ENCODE measurements around the gene DKK2. TPM values are rescaled to one million over a fixed set of nuclear protein-coding genes. Genes with fewer than 3 reads are reported as not detected.

The DKK2 gene
- total and polyA plus RNA-seq, 9 of the 15 experiments (the other 6 are each of a cell fraction or from before 2014, with no cell fraction given) = not detected

DNA sequence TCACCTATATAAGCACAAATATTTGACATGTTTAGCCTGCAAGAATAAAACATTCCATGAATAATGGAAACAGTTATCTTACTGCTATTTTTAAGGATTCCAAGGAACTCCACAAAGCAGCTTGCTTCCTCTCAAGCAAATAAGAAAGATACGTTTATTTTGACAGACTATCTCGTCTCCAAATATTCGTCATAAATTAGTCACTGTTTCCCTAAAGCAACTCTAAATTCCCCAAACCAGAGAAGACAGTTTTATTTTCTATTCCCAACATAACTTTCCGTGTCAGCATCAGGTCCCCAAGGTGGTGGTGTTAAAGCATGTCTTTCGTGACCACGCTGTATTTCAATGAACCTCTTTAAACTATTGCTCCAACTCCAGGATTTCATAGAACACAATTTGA lies 24.3 kb upstream of the DKK2 start:
- no peaks in the 10 kb centered on the region for H3K27me3 ChIP-seq (ENCODE audit: control insufficient read depth in 2 of 2, insufficient read depth in 2 of 2, low read length in 2 of 2)
- TF ChIP-seq ARNT (IDR thresholded peaks at IDR 0.05) (no peak), RBFOX2 (IDR thresholded peaks at IDR 0.05; ENCODE audit: low read depth, low read length) (no peak), TCF7L2 (IDR thresholded peaks at IDR 0.05; ENCODE audit: low read depth, low read length) (no peak), CSDE1 (IDR thresholded peaks at IDR 0.05) (no peak), RFX1 (IDR thresholded peaks at IDR 0.05) (no peak), NFRKB (IDR thresholded peaks at IDR 0.05; ENCODE audit: low read depth) (no peak), LEF1 (IDR thresholded peaks at IDR 0.05) (no peak), SP2 (IDR thresholded peaks at IDR 0.05; ENCODE audit: extremely low read depth, low read depth, low read length, poor library complexity, severe bottlenecking) (no peak), ZNF282 (CRISPR knock-in tag; IDR thresholded peaks at IDR 0.05) (no peak), CCAR2 (IDR thresholded peaks at IDR 0.05; ENCODE audit: low read depth, low read length) (no peak), SMARCE1 (IDR thresholded peaks at IDR 0.05) (no peak), CREB1 (IDR thresholded peaks at IDR 0.05) (no peak), CREB1 (CRISPR knock-in tag; IDR thresholded peaks at IDR 0.05) (no peak)
- TF ChIP-seq, protein P1, sequence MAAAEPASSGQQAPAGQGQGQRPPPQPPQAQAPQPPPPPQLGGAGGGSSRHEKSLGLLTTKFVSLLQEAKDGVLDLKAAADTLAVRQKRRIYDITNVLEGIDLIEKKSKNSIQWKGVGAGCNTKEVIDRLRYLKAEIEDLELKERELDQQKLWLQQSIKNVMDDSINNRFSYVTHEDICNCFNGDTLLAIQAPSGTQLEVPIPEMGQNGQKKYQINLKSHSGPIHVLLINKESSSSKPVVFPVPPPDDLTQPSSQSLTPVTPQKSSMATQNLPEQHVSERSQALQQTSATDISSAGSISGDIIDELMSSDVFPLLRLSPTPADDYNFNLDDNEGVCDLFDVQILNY (CRISPR knock-in tag; IDR thresholded peaks at IDR 0.05) = no peak
- TF ChIP-seq, protein P2, sequence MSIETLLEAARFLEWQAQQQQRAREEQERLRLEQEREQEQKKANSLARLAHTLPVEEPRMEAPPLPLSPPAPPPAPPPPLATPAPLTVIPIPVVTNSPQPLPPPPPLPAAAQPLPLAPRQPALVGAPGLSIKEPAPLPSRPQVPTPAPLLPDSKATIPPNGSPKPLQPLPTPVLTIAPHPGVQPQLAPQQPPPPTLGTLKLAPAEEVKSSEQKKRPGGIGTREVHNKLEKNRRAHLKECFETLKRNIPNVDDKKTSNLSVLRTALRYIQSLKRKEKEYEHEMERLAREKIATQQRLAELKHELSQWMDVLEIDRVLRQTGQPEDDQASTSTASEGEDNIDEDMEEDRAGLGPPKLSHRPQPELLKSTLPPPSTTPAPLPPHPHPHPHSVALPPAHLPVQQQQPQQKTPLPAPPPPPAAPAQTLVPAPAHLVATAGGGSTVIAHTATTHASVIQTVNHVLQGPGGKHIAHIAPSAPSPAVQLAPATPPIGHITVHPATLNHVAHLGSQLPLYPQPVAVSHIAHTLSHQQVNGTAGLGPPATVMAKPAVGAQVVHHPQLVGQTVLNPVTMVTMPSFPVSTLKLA (conservative IDR thresholded peaks at IDR 0.05) = no peak
- TF ChIP-seq, protein P3, sequence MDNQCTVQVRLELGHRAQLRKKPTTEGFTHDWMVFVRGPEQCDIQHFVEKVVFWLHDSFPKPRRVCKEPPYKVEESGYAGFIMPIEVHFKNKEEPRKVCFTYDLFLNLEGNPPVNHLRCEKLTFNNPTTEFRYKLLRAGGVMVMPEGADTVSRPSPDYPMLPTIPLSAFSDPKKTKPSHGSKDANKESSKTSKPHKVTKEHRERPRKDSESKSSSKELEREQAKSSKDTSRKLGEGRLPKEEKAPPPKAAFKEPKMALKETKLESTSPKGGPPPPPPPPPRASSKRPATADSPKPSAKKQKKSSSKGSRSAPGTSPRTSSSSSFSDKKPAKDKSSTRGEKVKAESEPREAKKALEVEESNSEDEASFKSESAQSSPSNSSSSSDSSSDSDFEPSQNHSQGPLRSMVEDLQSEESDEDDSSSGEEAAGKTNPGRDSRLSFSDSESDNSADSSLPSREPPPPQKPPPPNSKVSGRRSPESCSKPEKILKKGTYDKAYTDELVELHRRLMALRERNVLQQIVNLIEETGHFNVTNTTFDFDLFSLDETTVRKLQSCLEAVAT (IDR thresholded peaks at IDR 0.05) = no peak
- TF ChIP-seq, protein P4, sequence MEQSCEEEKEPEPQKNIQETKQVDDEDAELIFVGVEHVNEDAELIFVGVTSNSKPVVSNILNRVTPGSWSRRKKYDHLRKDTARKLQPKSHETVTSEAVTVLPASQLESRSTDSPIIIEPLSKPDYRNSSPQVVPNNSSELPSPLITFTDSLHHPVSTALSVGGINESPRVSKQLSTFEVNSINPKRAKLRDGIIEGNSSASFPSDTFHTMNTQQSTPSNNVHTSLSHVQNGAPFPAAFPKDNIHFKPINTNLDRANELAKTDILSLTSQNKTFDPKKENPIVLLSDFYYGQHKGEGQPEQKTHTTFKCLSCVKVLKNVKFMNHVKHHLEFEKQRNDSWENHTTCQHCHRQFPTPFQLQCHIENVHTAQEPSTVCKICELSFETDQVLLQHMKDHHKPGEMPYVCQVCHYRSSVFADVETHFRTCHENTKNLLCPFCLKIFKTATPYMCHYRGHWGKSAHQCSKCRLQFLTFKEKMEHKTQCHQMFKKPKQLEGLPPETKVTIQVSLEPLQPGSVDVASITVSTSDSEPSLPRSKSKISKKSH (CRISPR knock-in tag; IDR thresholded peaks at IDR 0.05) = no peak
- H3K9me1 ChIP-seq (ENCODE audit: control insufficient read depth, insufficient read depth, low read length) = no peaks in the 10 kb centered on the region
- H3K4me3 ChIP-seq = no peak overlapping the region
- no peaks in the 10 kb centered on the region for H3K9me3 ChIP-seq (replicated peaks; ENCODE audit: control insufficient read depth, insufficient read depth, low read depth, low read length)
- in situ Hi-C loops (cut with MboI) (no loop called here), intact Hi-C loops (cut with micrococcal nuclease) (no loop called here)
- H3K9ac ChIP-seq (ENCODE audit: insufficient read depth in 1 of 2, low read depth in 2 of 2, low read length in 2 of 2) = no peak overlapping the region
- FAIRE-seq = no peak
- BruUV-seq (replicated peaks) = no TSS peak
- no peak overlapping the region for H3K4me2 ChIP-seq (ENCODE audit: insufficient read depth, low read length)
- DNase-seq (ENCODE audit: extremely low read depth in 1 of 4, low spot score in 3 of 4) = no peak
- 2% methylated on average over 6 of the region's 6 CpGs for WGBS (ENCODE audit: insufficient coverage, low coverage, missing lambda C conversion rate)
- H4K20me1 ChIP-seq (replicated peaks; ENCODE audit: control insufficient read depth, insufficient read depth, low read length) = no peaks in the 10 kb centered on the region
- no peak overlapping the region for H2AFZ ChIP-seq (ENCODE audit: low read depth, low read length)
- no peaks in the 10 kb centered on the region for H3K79me2 ChIP-seq (ENCODE audit: control insufficient read depth, insufficient read depth, low read length)
- no peaks in the 10 kb centered on the region for H3K36me3 ChIP-seq (ENCODE audit: control insufficient read depth, insufficient read depth, low read length)
- CTCF ChIA-PET (ENCODE audit: low intra/inter-chr PET ratio) = no interaction called here
- ATAC-seq = no peak
- POLR2A ChIA-PET = no interaction called here
- no peaks in the 10 kb centered on the region for H3K4me1 ChIP-seq (replicated peaks in 1 of 2; ENCODE audit: control insufficient read depth in 2 of 2, insufficient read depth in 2 of 2, low read length in 2 of 2)
- H3K27ac ChIP-seq (ENCODE audit: extremely low read depth, low read depth, low read length) = no peak overlapping the region
